HFFc6 (cell line): ENCODE results near the gene MBNL2. TPM values are rescaled to one million over a fixed set of nuclear protein-coding genes. Genes with fewer than 3 reads are reported as not detected.
A peak's percentile ranks its signal among the peaks of the same experiment; 100 is the strongest.

Source experiments
- DNase-seq: peaks from one replicate; pipeline ENCODE4 v3.0.0-alpha.2; 2018
- H3K27ac Mint-ChIP-seq: 2 replicates; pipeline ENCODE4 v1.8.0; 2020; ENCODE audit warnings: mild to moderate bottlenecking, mixed read lengths
- H3K27me3 Mint-ChIP-seq: 2 replicates; pipeline ENCODE4 v1.8.0; 2021; ENCODE audit warnings: mild to moderate bottlenecking, moderate library complexity, mixed read lengths; ENCODE audit not compliant: insufficient read depth
- H3K36me3 Mint-ChIP-seq: 2 replicates; pipeline ENCODE4 v1.8.0; 2021; ENCODE audit warnings: low read depth, mixed read lengths
- H3K4me1 Mint-ChIP-seq: 2 replicates; pipeline ENCODE4 v1.8.0; 2020; ENCODE audit warnings: low read depth, mixed read lengths
- H3K4me3 Mint-ChIP-seq: 2 replicates; pipeline ENCODE4 v1.8.0; 2020; ENCODE audit warnings: mild to moderate bottlenecking, moderate library complexity, mixed read lengths
- H3K9me3 Mint-ChIP-seq: 2 replicates; pipeline ENCODE4 v1.8.0; 2020; ENCODE audit warnings: mild to moderate bottlenecking, mixed read lengths
- CTCF ChIP-seq: fragments of 200-600 bp; sonication (generic); IDR thresholded peaks from 2 replicates; pipeline ENCODE4 v1.5.0; 2021; ENCODE audit warnings: antibody characterized with exemption, mild to moderate bottlenecking
- total RNA-seq, 6 experiments: library from RNA; stranded (reverse); fragmentation: NEBNext Ultra II Directional; extraction: Animal tissue kit (Norgen Biotek cat#: 25700); gene quantifications; 2 replicates in 1 of 6; 3 replicates in 5 of 6; pipeline ENCODE4 v1.2.3, GENCODE V29; 2021

Gene MBNL2
- total RNA-seq, 6 experiments from 2014 or later: 78.5 to 138 (median 99.8) TPM

- Mint-ChIP-seq H3K9me3 (no peaks in the 10 kb centered on the region; the same call in 1 of the 2 replicates), H3K4me3 (no peak overlapping the region), H3K27me3 (peaks cover 8% of the 10 kb centered on the region), H3K27ac (no peak overlapping the region), H3K4me1 (peaks cover 75% of the 10 kb centered on the region), H3K36me3 (peaks cover 51% of the 10 kb centered on the region)
- DNase-seq: no peak
- TF ChIP-seq CTCF: no peak
Measured at GRCh38 chr13:97364031-97364430, 141.9 kb downstream of the MBNL2 start.

GRCh38 chr13:97364827-97365226, 142.7 kb downstream of the MBNL2 start:
- Mint-ChIP-seq H3K4me1 (peaks cover 75% of the 10 kb centered on the region), H3K36me3 (peaks cover 57% of the 10 kb centered on the region), H3K9me3 (no peaks in the 10 kb centered on the region; the same call in 1 of the 2 replicates), H3K27me3 (peaks cover 8% of the 10 kb centered on the region), H3K4me3 (no peak overlapping the region), H3K27ac (no peak overlapping the region)
- DNase-seq: no peak
- no peak for TF ChIP-seq CTCF

GRCh38 chr13:97366172-97366688, 144.1 kb downstream of the MBNL2 start:
- peaks cover 4% of the 10 kb centered on the region for H3K27me3 Mint-ChIP-seq
- no peak overlapping the region for H3K27ac Mint-ChIP-seq
- no peak for TF ChIP-seq CTCF
- no peak overlapping the region for H3K4me3 Mint-ChIP-seq
- H3K4me1 Mint-ChIP-seq: peaks cover 70% of the 10 kb centered on the region
- no peak for DNase-seq
- peaks cover 52% of the 10 kb centered on the region for H3K36me3 Mint-ChIP-seq
- H3K9me3 Mint-ChIP-seq: no peaks in the 10 kb centered on the region; the same call in 1 of the 2 replicates

- peak overlapping the region; percentile 46 for H3K4me3 Mint-ChIP-seq
- peak; percentile 86 for DNase-seq
- no peaks in the 10 kb centered on the region; the same call in 1 of the 2 replicates for H3K9me3 Mint-ChIP-seq
- H3K27me3 Mint-ChIP-seq: peaks cover 4% of the 10 kb centered on the region
- TF ChIP-seq CTCF: no peak
- peaks cover 62% of the 10 kb centered on the region for H3K4me1 Mint-ChIP-seq
- H3K27ac Mint-ChIP-seq: peak overlapping the region; percentile 81
- peaks cover 49% of the 10 kb centered on the region for H3K36me3 Mint-ChIP-seq
Measured at GRCh38 chr13:97367016-97367822, 145.1 kb downstream of the MBNL2 start.

- H3K4me1 Mint-ChIP-seq: peaks cover 42% of the 10 kb centered on the region
- H3K4me3 Mint-ChIP-seq: peak overlapping the region; percentile 87
- H3K9me3 Mint-ChIP-seq: no peaks in the 10 kb centered on the region; the same call in 1 of the 2 replicates
- no peak for TF ChIP-seq CTCF
- peaks cover 36% of the 10 kb centered on the region for H3K36me3 Mint-ChIP-seq
- DNase-seq: no peak
- peak overlapping the region; percentile 86 for H3K27ac Mint-ChIP-seq
- H3K27me3 Mint-ChIP-seq: peaks cover 3% of the 10 kb centered on the region; the same call in 1 of the 2 replicates
Measured at GRCh38 chr13:97369261-97369893, 147.2 kb downstream of the MBNL2 start.
